HG02885 (cell line): ENCODE measurements around the gene IKZF2.

Experiments used
- ATAC-seq: cut with Tn5 transposase; IDR thresholded peaks from one replicate; pipeline ENCODE4 v1.9.1; 2021; ENCODE audit warnings: mild to moderate bottlenecking; ENCODE audit not compliant: unreplicated experiment, poor library complexity

Gene IKZF2

GRCh38 chr2:213010106-213010779, 141.2 kb downstream of the IKZF2 start:
- peak; percentile 55 for ATAC-seq

- ATAC-seq: no peak
Measured at GRCh38 chr2:213007290-213007838, 144.0 kb downstream of the IKZF2 start.

GRCh38 chr2:213004197-213004821, 147.1 kb downstream of the IKZF2 start:
- ATAC-seq: no peak

- ATAC-seq: no peak
Measured at GRCh38 chr2:213002383-213002782, 149.0 kb downstream of the IKZF2 start.

GRCh38 chr2:213001297-213001910, 150.0 kb downstream of the IKZF2 start:
- no peak for ATAC-seq

GRCh38 chr2:212998626-212999359, 152.6 kb downstream of the IKZF2 start:
- ATAC-seq: no peak

- no peak for ATAC-seq
Measured at GRCh38 chr2:212997526-212998020, 153.8 kb downstream of the IKZF2 start.

GRCh38 chr2:212995920-212996319, 155.5 kb downstream of the IKZF2 start:
- ATAC-seq: no peak

GRCh38 chr2:212994976-212995375, 156.4 kb downstream of the IKZF2 start:
- ATAC-seq: no peak

GRCh38 chr2:212991120-212991519, 160.3 kb downstream of the IKZF2 start:
- ATAC-seq: peak; percentile 95

- peak; percentile 90 for ATAC-seq
Measured at GRCh38 chr2:212990697-212991096, 160.7 kb downstream of the IKZF2 start.

- ATAC-seq: no peak
Measured at GRCh38 chr2:212987492-212987891, 163.9 kb downstream of the IKZF2 start.

- ATAC-seq: no peak
Measured at GRCh38 chr2:212984129-212984528, 167.3 kb downstream of the IKZF2 start.

GRCh38 chr2:212979799-212980198, 171.6 kb downstream of the IKZF2 start:
- ATAC-seq: no peak

- ATAC-seq: no peak
Measured at GRCh38 chr2:212979046-212979612, 172.3 kb downstream of the IKZF2 start.

GRCh38 chr2:212977152-212977551, 174.3 kb downstream of the IKZF2 start:
- ATAC-seq: no peak

- no peak for ATAC-seq
Measured at GRCh38 chr2:212975333-212975732, 176.1 kb downstream of the IKZF2 start.

- ATAC-seq: no peak
Measured at GRCh38 chr2:212974692-212975091, 176.7 kb downstream of the IKZF2 start.

GRCh38 chr2:212973347-212973746, 178.1 kb downstream of the IKZF2 start:
- no peak for ATAC-seq

- ATAC-seq: no peak
Measured at GRCh38 chr2:212970132-212970531, 181.3 kb downstream of the IKZF2 start.
